CD14-positive monocyte (primary cell): Measurements from ENCODE around the gene AGAP1. TPM values are rescaled to one million over a fixed set of nuclear protein-coding genes. Genes with fewer than 3 reads are reported as not detected.

ENCODE experiments used
- DNase-seq, 3 donors: peaks; one replicate each; pipeline ENCODE4 v3.0.0-alpha.2; 2011 to 2022
- H2AFZ ChIP-seq: 2 replicates; pipeline ENCODE4 v1.6.0; 2012; ENCODE audit warnings: mild to moderate bottlenecking, low read depth, low read length, inconsistent platforms; ENCODE audit not compliant: insufficient read depth, poor library complexity, severe bottlenecking
- H3K27ac ChIP-seq, 2 donors: 1 replicate in 1 of 2; 2 replicates in 1 of 2; pipeline ENCODE4 v1.5.1; 2012 to 2013; ENCODE audit warnings: low read length in 2 of 2, control low read depth in 1 of 2, inconsistent platforms in 1 of 2, low read depth in 1 of 2, mild to moderate bottlenecking in 1 of 2
- H3K27me3 ChIP-seq, 2 donors: one replicate each; pipeline versions ENCODE4 v1.6.0 to v1.6.1; 2011 to 2013; ENCODE audit warnings: low read length in 2 of 2; ENCODE audit not compliant: control insufficient read depth in 2 of 2, insufficient read depth in 2 of 2
- H3K36me3 ChIP-seq, 2 donors: replicated peaks in 1 of 2; 1 replicate in 1 of 2; 2 replicates in 1 of 2; pipeline versions ENCODE4 v1.5.1 to v1.6.1; 2012 to 2013; ENCODE audit warnings: low read length in 2 of 2, control low read depth in 1 of 2, inconsistent platforms in 1 of 2, mild to moderate bottlenecking in 1 of 2; ENCODE audit not compliant: insufficient read depth in 2 of 2, control insufficient read depth in 1 of 2
- H3K4me1 ChIP-seq, 2 donors: 1 replicate in 1 of 2; 2 replicates in 1 of 2; pipeline versions ENCODE4 v1.5.1 to v1.6.1; 2012 to 2013; ENCODE audit warnings: low read length in 2 of 2, control low read depth in 1 of 2, inconsistent platforms in 1 of 2, mild to moderate bottlenecking in 1 of 2, moderate library complexity in 1 of 2; ENCODE audit not compliant: insufficient read depth in 2 of 2, control insufficient read depth in 1 of 2
- H3K4me2 ChIP-seq: replicated peaks from 2 replicates; pipeline ENCODE3; 2012; ENCODE audit warnings: low read length, moderate library complexity, mild to moderate bottlenecking; ENCODE audit not compliant: poor library complexity, severe bottlenecking; ENCODE audit errors: extremely low read depth
- H3K4me3 ChIP-seq, 3 experiments: fragments of 200-600 bp in 1 of 3; sonication (generic) in 1 of 3; replicated peaks in 1 of 3; 1 replicate in 2 of 3; 2 replicates in 1 of 3; pipeline ENCODE4 v1.5.1; 2011 to 2013; ENCODE audit warnings: low read length in 3 of 3, mild to moderate bottlenecking in 3 of 3, control low read depth in 2 of 3, low read depth in 2 of 3, inconsistent platforms in 1 of 3, moderate library complexity in 1 of 3
- H3K79me2 ChIP-seq: 2 replicates; pipeline ENCODE4 v1.6.0; 2012; ENCODE audit warnings: mild to moderate bottlenecking, control low read depth, inconsistent platforms, low read length, moderate library complexity; ENCODE audit not compliant: insufficient read depth
- H3K9ac ChIP-seq: 2 replicates; pipeline ENCODE4 v1.6.0; 2017; ENCODE audit warnings: low read length, mild to moderate bottlenecking; ENCODE audit not compliant: insufficient read depth, poor library complexity, severe bottlenecking
- H3K9me3 ChIP-seq, 2 donors: replicated peaks in 1 of 2; 1 replicate in 1 of 2; 2 replicates in 1 of 2; pipeline versions ENCODE4 v1.5.1 to v1.6.1; 2012 to 2013; ENCODE audit warnings: low read length in 2 of 2, control low read depth in 1 of 2; ENCODE audit not compliant: control insufficient read depth in 1 of 2, insufficient read depth in 1 of 2
- H4K20me1 ChIP-seq: 2 replicates; pipeline ENCODE4 v1.6.0; 2012; ENCODE audit warnings: mild to moderate bottlenecking, low read length, control low read depth, moderate library complexity; ENCODE audit not compliant: insufficient read depth
- H3K27ac Mint-ChIP-seq, 7 donors: one replicate each; pipeline ENCODE4 v1.8.0; 2020; ENCODE audit warnings: mild to moderate bottlenecking in 7 of 7, mixed read lengths in 7 of 7, moderate library complexity in 6 of 7, inconsistent platforms in 2 of 7
- H3K27me3 Mint-ChIP-seq, 3 donors: one replicate each; pipeline ENCODE4 v1.8.0; 2021 to 2022; ENCODE audit warnings: low read depth in 3 of 3, mild to moderate bottlenecking in 3 of 3, mixed read lengths in 3 of 3, moderate library complexity in 3 of 3, inconsistent platforms in 1 of 3
- H3K36me3 Mint-ChIP-seq, 2 donors: one replicate each; pipeline ENCODE4 v1.8.0; 2020; ENCODE audit warnings: mixed read lengths in 2 of 2, inconsistent platforms in 1 of 2, mild to moderate bottlenecking in 1 of 2
- H3K4me1 Mint-ChIP-seq: one replicate; pipeline ENCODE4 v1.8.0; 2020; ENCODE audit warnings: mild to moderate bottlenecking, mixed read lengths
- H3K4me3 Mint-ChIP-seq, 2 donors: one replicate each; pipeline ENCODE4 v1.8.0; 2020; ENCODE audit warnings: mild to moderate bottlenecking in 2 of 2, mixed read lengths in 2 of 2, moderate library complexity in 1 of 2
- H3K9me3 Mint-ChIP-seq, 7 donors: one replicate each; pipeline ENCODE4 v1.8.0; 2020 to 2022; ENCODE audit warnings: mixed read lengths in 7 of 7, mild to moderate bottlenecking in 6 of 7, moderate library complexity in 6 of 7, inconsistent platforms in 2 of 7
- WGBS: methylation state at CpG from one replicate; pipeline ENCODE4 v1.1.5; 2013; ENCODE audit warnings: missing lambda C conversion rate; ENCODE audit not compliant: insufficient coverage; 5-methylcytosine and 5-hydroxymethylcytosine counted together
- intact Hi-C, 2 donors: fragments of 100-400 bp; cut with micrococcal nuclease; formaldehyde crosslinking; loops; one replicate each; pipeline versions ENCODE4 v1.15.0 to v1.15.1; 2023
- polyA plus RNA-seq, 3 donors: library from polyadenylated mRNA; depleted of rRNA in 1 of 3; unstranded in 2 of 3; stranded (reverse) in 1 of 3; fragments of 300-500 nt in 2 of 3; fragments of >200 nt in 1 of 3; fragmentation: Illumina TruSeq in 2 of 3; gene quantifications; 1 replicate in 2 of 3; 2 replicates in 1 of 3; pipeline ENCODE4 v1.2.3, GENCODE V29; 2012 to 2021
- TF ChIP-seq, protein P1 (sequence below): fragments of 200-600 bp; IDR thresholded peaks from one replicate; pipeline ENCODE4 v1.8.0; 2022; ENCODE audit warnings: antibody characterized with exemption, mild to moderate bottlenecking

Gene AGAP1
- polyA plus RNA-seq, 3 donors, result 0.12 TPM; not detected in 2

DNA sequence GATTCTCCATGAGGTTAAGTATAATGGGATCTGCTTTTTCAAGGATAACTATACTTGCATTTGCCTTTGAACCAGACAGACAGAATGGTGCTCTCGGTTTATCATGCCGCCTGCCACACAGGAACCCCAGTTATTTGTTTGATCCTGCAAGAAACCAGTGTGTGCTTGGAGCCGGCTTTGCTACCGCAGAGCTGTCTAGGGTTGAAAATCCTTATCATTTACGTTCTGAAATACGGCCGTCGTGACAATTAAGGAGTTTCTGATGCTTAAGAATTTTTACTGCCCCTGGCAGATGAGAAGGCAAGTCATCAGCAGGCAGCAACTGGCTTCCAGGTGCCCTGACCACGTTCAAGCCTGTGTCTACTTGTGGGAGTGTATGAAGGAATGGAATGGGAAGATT, 562.3 kb downstream of the AGAP1 start:
- no peak overlapping the region for H3K4me2 ChIP-seq
- no peaks in the 10 kb centered on the region for H3K36me3 Mint-ChIP-seq
- 98% methylated on average over 7 of the region's 9 CpGs for WGBS
- no peaks in the 10 kb centered on the region for H4K20me1 ChIP-seq
- H3K27me3 ChIP-seq, result peaks cover 0 to 5% of the 10 kb centered on the region in 2 donors
- peaks cover 2 to 14% (median 7%) of the 10 kb centered on the region in 7 donors for H3K9me3 Mint-ChIP-seq
- no peaks in the 10 kb centered on the region for H3K4me1 ChIP-seq
- intact Hi-C loops, result no loop called here
- no peaks in the 10 kb centered on the region for H3K9me3 ChIP-seq
- H2AFZ ChIP-seq, result no peak overlapping the region
- H3K27me3 Mint-ChIP-seq, result peaks cover 6 to 19% (median 17%) of the 10 kb centered on the region in 3 donors
- no peak for DNase-seq
- H3K4me3 Mint-ChIP-seq, result peak overlapping the region in 1 of 2 donors; percentile 16
- H3K36me3 ChIP-seq, result no peaks in the 10 kb centered on the region
- H3K79me2 ChIP-seq, result no peaks in the 10 kb centered on the region
- H3K4me1 Mint-ChIP-seq, result no peaks in the 10 kb centered on the region
- no peak overlapping the region for H3K9ac ChIP-seq
- no peak overlapping the region for H3K27ac Mint-ChIP-seq
- TF ChIP-seq, protein P1, sequence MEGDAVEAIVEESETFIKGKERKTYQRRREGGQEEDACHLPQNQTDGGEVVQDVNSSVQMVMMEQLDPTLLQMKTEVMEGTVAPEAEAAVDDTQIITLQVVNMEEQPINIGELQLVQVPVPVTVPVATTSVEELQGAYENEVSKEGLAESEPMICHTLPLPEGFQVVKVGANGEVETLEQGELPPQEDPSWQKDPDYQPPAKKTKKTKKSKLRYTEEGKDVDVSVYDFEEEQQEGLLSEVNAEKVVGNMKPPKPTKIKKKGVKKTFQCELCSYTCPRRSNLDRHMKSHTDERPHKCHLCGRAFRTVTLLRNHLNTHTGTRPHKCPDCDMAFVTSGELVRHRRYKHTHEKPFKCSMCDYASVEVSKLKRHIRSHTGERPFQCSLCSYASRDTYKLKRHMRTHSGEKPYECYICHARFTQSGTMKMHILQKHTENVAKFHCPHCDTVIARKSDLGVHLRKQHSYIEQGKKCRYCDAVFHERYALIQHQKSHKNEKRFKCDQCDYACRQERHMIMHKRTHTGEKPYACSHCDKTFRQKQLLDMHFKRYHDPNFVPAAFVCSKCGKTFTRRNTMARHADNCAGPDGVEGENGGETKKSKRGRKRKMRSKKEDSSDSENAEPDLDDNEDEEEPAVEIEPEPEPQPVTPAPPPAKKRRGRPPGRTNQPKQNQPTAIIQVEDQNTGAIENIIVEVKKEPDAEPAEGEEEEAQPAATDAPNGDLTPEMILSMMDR, result no peak
- H3K27ac ChIP-seq, result no peak overlapping the region
- no peak overlapping the region for H3K4me3 ChIP-seq

- H3K4me2 ChIP-seq, result no peak overlapping the region
- H3K27ac Mint-ChIP-seq, result no peak overlapping the region
- no peaks in the 10 kb centered on the region for H3K9me3 ChIP-seq
- peaks cover 0 to 5% of the 10 kb centered on the region in 2 donors for H3K27me3 ChIP-seq
- no peak overlapping the region for H3K4me3 Mint-ChIP-seq
- H2AFZ ChIP-seq, result no peak overlapping the region
- no peaks in the 10 kb centered on the region for H4K20me1 ChIP-seq
- H3K36me3 ChIP-seq, result no peaks in the 10 kb centered on the region
- peaks cover 2 to 14% (median 7%) of the 10 kb centered on the region in 7 donors for H3K9me3 Mint-ChIP-seq
- 80% methylated on average over 3 of the region's 4 CpGs for WGBS
- no peaks in the 10 kb centered on the region for H3K4me1 ChIP-seq
- peaks cover 9 to 19% (median 14%) of the 10 kb centered on the region in 3 donors for H3K27me3 Mint-ChIP-seq
- H3K27ac ChIP-seq, result no peak overlapping the region
- H3K4me3 ChIP-seq, result no peak overlapping the region
- H3K4me1 Mint-ChIP-seq, result no peaks in the 10 kb centered on the region
- H3K36me3 Mint-ChIP-seq, result no peaks in the 10 kb centered on the region
- DNase-seq, result no peak
- TF ChIP-seq, protein P1, result no peak
- intact Hi-C loops, result no loop called here
- H3K9ac ChIP-seq, result no peak overlapping the region
- no peaks in the 10 kb centered on the region for H3K79me2 ChIP-seq
These were observed 563.5 kb downstream of the AGAP1 start for GRCh38 chr2:236057375-236057774.
